Bone marrow (tissue), 2 donors: ENCODE data around the gene ANKRD55.
"Not testable (repeated sequence)": the region's sequence is repeated elsewhere in the genome, so short reads cannot be mapped to it uniquely, and the experiment has no call there.

Source experiments
- DNase-seq, 2 donors: peaks; one replicate each; lab custom pipeline; 2025; lab: John Stamatoyannopoulos, UW

The ANKRD55 gene

GRCh38 chr5:56168066-56168478 is 65.1 kb downstream of the ANKRD55 start:
- DNase-seq: no peak

- no peak for DNase-seq
Observed at GRCh38 chr5:56167519-56167918, 65.6 kb downstream of the ANKRD55 start.

GRCh38 chr5:56166671-56167385 is 66.3 kb downstream of the ANKRD55 start:
- DNase-seq: no peak

- DNase-seq: no peak
Observed at GRCh38 chr5:56164376-56164775, 68.8 kb downstream of the ANKRD55 start.

- DNase-seq: no peak
Observed at GRCh38 chr5:56161927-56162326, 71.2 kb downstream of the ANKRD55 start.

GRCh38 chr5:56161439-56161823 is 71.7 kb downstream of the ANKRD55 start:
- no peak for DNase-seq

- no peak for DNase-seq
Observed at GRCh38 chr5:56160723-56161438, 72.2 kb downstream of the ANKRD55 start.

- DNase-seq: no peak
Observed at GRCh38 chr5:56159521-56159947, 73.6 kb downstream of the ANKRD55 start.

- no peak for DNase-seq
Observed at GRCh38 chr5:56158331-56158960, 74.7 kb downstream of the ANKRD55 start.

GRCh38 chr5:56157191-56157621 is 75.9 kb downstream of the ANKRD55 start:
- not testable (repeated sequence) for DNase-seq

- DNase-seq: not testable (repeated sequence)
Observed at GRCh38 chr5:56156585-56157190, 76.4 kb downstream of the ANKRD55 start.

- DNase-seq: peak in 1 of 2 donors; percentile 23
Observed at GRCh38 chr5:56155992-56156584, 77.0 kb downstream of the ANKRD55 start.

GRCh38 chr5:56154732-56155484 is 78.2 kb downstream of the ANKRD55 start:
- peak in 1 of 2 donors; percentile 68 for DNase-seq

- DNase-seq: no peak
Observed at GRCh38 chr5:56152437-56152836, 80.7 kb downstream of the ANKRD55 start.

- not testable (repeated sequence) for DNase-seq
Observed at GRCh38 chr5:56150756-56151155, 82.4 kb downstream of the ANKRD55 start.

- no peak for DNase-seq
Observed at GRCh38 chr5:56148453-56148971, 84.6 kb downstream of the ANKRD55 start.

GRCh38 chr5:56147659-56148230 is 85.4 kb downstream of the ANKRD55 start:
- no peak for DNase-seq

- DNase-seq: no peak
Observed at GRCh38 chr5:56147106-56147505, 86.0 kb downstream of the ANKRD55 start.

GRCh38 chr5:56146674-56147073 is 86.5 kb downstream of the ANKRD55 start:
- DNase-seq: no peak

- DNase-seq: no peak
Observed at GRCh38 chr5:56145511-56145910, 87.6 kb downstream of the ANKRD55 start.

GRCh38 chr5:56145106-56145505 is 88.0 kb downstream of the ANKRD55 start:
- peak in 1 of 2 donors; percentile 20 for DNase-seq
